HL-60 (cell line): ENCODE results near the gene FBXL7.

Experiments
- DNase-seq, 2 experiments: peaks; one replicate each; pipeline ENCODE4 v3.0.0-alpha.2; 2010 to 2020; ENCODE audit warnings: low read depth in 1 of 2, low spot score in 1 of 2
- H3K27ac ChIP-seq: fragments of 250-450 bp; sonication (Bioruptor Pico); replicated peaks from 2 replicates; pipeline ENCODE4 v1.5.1; 2020; ENCODE audit warnings: mild to moderate bottlenecking, moderate library complexity
- H3K27me3 ChIP-seq: fragments of 250-450 bp; sonication (Bioruptor Pico); 2 replicates; pipeline ENCODE4 v1.5.1; 2021; ENCODE audit warnings: mild to moderate bottlenecking, moderate library complexity; ENCODE audit not compliant: insufficient read depth, poor library complexity, severe bottlenecking
- H3K4me3 ChIP-seq: replicated peaks from 2 replicates; pipeline ENCODE4 v1.5.1; 2011; ENCODE audit warnings: mild to moderate bottlenecking, control low read depth, low read length; ENCODE audit not compliant: insufficient read depth
- CTCF ChIP-seq: IDR thresholded peaks from one replicate; pipeline ENCODE4 v1.5.1; 2011; ENCODE audit warnings: low read length, control low read depth, inconsistent platforms; ENCODE audit not compliant: insufficient read depth
- GABPA ChIP-seq: IDR thresholded peaks from 2 replicates; pipeline ENCODE4 v1.6.1; 2012; ENCODE audit warnings: low read depth
- POLR2AphosphoS5 ChIP-seq: IDR thresholded peaks from 2 replicates; pipeline ENCODE4 v1.6.1; 2012; ENCODE audit warnings: low read depth
- REST ChIP-seq: IDR thresholded peaks from 2 replicates; pipeline ENCODE4 v1.6.1; 2012; ENCODE audit warnings: low read depth; ENCODE audit not compliant: insufficient replicate concordance
- SPI1 ChIP-seq: IDR thresholded peaks from 2 replicates; pipeline ENCODE4 v1.6.1; 2012; ENCODE audit warnings: low read depth, mild to moderate bottlenecking, borderline replicate concordance

Gene FBXL7

GRCh38 chr5:15637345-15637744, 137.4 kb downstream of the FBXL7 start:
- H3K4me3 ChIP-seq: no peak overlapping the region
- no peaks in the 10 kb centered on the region for H3K27me3 ChIP-seq
- TF ChIP-seq GABPA (no peak), REST (no peak), CTCF (no peak), SPI1 (no peak), POLR2AphosphoS5 (no peak)
- H3K27ac ChIP-seq: no peak overlapping the region
- DNase-seq: no peak

GRCh38 chr5:15637886-15638285, 137.9 kb downstream of the FBXL7 start:
- no peak overlapping the region for H3K27ac ChIP-seq
- DNase-seq: no peak
- H3K27me3 ChIP-seq: no peaks in the 10 kb centered on the region
- no peak overlapping the region for H3K4me3 ChIP-seq
- no peak for TF ChIP-seq CTCF
- no peak for TF ChIP-seq REST
- no peak for TF ChIP-seq SPI1
- no peak for TF ChIP-seq POLR2AphosphoS5
- TF ChIP-seq GABPA: no peak

- no peaks in the 10 kb centered on the region for H3K27me3 ChIP-seq
- H3K4me3 ChIP-seq: no peak overlapping the region
- H3K27ac ChIP-seq: no peak overlapping the region
- TF ChIP-seq REST (no peak), GABPA (no peak), POLR2AphosphoS5 (no peak), CTCF (no peak), SPI1 (no peak)
- DNase-seq: no peak
Observed at GRCh38 chr5:15638296-15638695, 138.3 kb downstream of the FBXL7 start.
